Gastroesophageal sphincter (tissue), 4 donors: ENCODE data around the gene DMD. TPM values are rescaled to one million over a fixed set of nuclear protein-coding genes. Genes with fewer than 3 reads are reported as not detected.

ENCODE experiments used
- ATAC-seq: fragments of 150-250 bp; one replicate; pipeline ENCODE4 v1.9.1; 2016; ENCODE audit warnings: mild to moderate bottlenecking, moderate library complexity
- H3K27ac ChIP-seq, 4 donors: fragments of 200-600 bp; sonication (generic) in 3 of 4; 1 replicate in 3 of 4; 2 replicates in 1 of 4; pipeline ENCODE4 v1.5.1; 2016 to 2019
- H3K27me3 ChIP-seq: fragments of 200-600 bp; sonication (generic); one replicate; pipeline ENCODE4 v1.5.1; 2019
- H3K36me3 ChIP-seq, 2 donors: fragments of 200-600 bp; sonication (generic); one replicate each; pipeline ENCODE4 v1.5.1; 2019; ENCODE audit warnings: control low read depth in 1 of 2
- H3K4me1 ChIP-seq, 3 donors: fragments of 200-600 bp; sonication (generic); 1 replicate in 2 of 3; 2 replicates in 1 of 3; pipeline ENCODE4 v1.5.1; 2016 to 2019; ENCODE audit warnings: control low read depth in 2 of 3
- H3K4me3 ChIP-seq, 2 donors: fragments of 200-600 bp; sonication (generic); one replicate each; pipeline ENCODE4 v1.5.1; 2019; ENCODE audit warnings: mild to moderate bottlenecking in 1 of 2, moderate library complexity in 1 of 2
- H3K9me3 ChIP-seq, 3 donors: fragments of 200-600 bp; sonication (generic); one replicate each; pipeline ENCODE4 v1.5.1; 2017 to 2019; ENCODE audit warnings: control low read depth in 2 of 3
- EP300 ChIP-seq: sonication (generic); formaldehyde crosslinking; IDR thresholded peaks from one replicate; pipeline ENCODE4 v1.6.1; 2017; ENCODE audit warnings: antibody characterized with exemption, mild to moderate bottlenecking
- POLR2A ChIP-seq, 2 donors: fragments of 450-650 bp; IDR thresholded peaks; one replicate each; pipeline ENCODE4 v1.6.1; 2017; ENCODE audit warnings: antibody characterized with exemption in 2 of 2, mild to moderate bottlenecking in 2 of 2, moderate library complexity in 1 of 2
- POLR2AphosphoS5 ChIP-seq: sonication (generic); formaldehyde crosslinking; IDR thresholded peaks from one replicate; pipeline ENCODE4 v1.6.1; 2017; ENCODE audit warnings: antibody characterized with exemption
- WGBS, 2 donors: methylation state at CpG; one replicate each; pipeline ENCODE4 v1.1.5; 2018; ENCODE audit warnings: low coverage in 1 of 2; 5-methylcytosine and 5-hydroxymethylcytosine counted together
- total RNA-seq, 4 donors: library from RNA; depleted of rRNA; stranded (reverse); fragments of >200 nt; gene quantifications; one replicate each; pipeline ENCODE4 v1.1.0, GENCODE V29; 2016
- TF ChIP-seq, protein P1 (sequence below), 4 experiments: fragments of 200-600 bp in 2 of 4; fragments of 450-650 bp in 2 of 4; sonication (generic) in 1 of 4; IDR thresholded peaks; one replicate each; pipeline ENCODE4 v1.5.1; 2017 to 2019; ENCODE audit warnings: antibody characterized with exemption in 4 of 4, mild to moderate bottlenecking in 2 of 4, moderate library complexity in 2 of 4

DMD gene
- total RNA-seq, 4 donors from 2014 or later, result 111 to 225 (median 183) TPM

DNA sequence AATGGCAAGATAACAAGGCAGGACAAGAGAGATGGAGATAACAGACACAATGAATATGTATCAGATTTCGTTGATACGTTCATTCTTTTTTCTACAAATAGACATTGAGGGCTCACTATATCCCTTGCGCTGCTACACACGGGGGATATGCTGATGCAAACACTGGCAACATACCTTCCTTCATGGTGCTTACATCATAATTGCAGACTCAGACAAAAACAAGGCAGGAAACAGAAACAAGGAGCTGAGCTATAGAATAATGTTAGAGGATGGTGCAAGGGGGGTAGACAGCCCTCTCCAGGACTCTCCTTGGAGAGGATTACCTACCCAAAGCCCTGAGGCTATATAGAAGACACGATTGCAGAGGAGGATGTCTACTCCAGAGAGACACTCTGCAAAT lies 1069.5 kb downstream of the DMD start:
- Histone ChIP-seq H3K9me3 (no peaks in the 10 kb centered on the region), H3K27me3 (no peaks in the 10 kb centered on the region), H3K27ac (no peak overlapping the region), H3K4me1 (no peaks in the 10 kb centered on the region), H3K36me3 (no peaks in the 10 kb centered on the region), H3K4me3 (no peak overlapping the region)
- ATAC-seq, result no peak
- TF ChIP-seq POLR2A (IDR thresholded peaks at IDR 0.05) (no peak), EP300 (no peak)
- WGBS, 2 donors, result 73 to 94% methylated on average over 2 to 3 of the region's 5 CpGs

DNA sequence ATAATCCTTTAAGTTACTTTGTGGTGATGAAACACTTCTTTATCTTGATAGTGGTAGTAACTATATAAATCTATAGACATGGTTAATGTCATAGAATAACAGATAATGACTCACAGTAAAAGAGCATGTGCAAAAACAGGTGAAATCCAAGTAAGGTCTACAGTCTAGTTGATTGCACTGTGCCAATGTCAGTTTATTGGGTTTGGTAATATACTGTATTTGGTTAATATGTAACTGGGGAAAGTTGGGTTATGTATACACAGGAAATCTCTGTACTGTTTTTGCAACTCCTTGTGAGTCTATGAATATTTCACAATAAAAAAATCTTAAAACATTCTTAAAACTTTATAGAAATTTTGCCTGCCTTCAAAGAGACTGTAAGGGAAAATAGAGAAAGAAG lies 1071.9 kb downstream of the DMD start:
- TF ChIP-seq, protein P1, sequence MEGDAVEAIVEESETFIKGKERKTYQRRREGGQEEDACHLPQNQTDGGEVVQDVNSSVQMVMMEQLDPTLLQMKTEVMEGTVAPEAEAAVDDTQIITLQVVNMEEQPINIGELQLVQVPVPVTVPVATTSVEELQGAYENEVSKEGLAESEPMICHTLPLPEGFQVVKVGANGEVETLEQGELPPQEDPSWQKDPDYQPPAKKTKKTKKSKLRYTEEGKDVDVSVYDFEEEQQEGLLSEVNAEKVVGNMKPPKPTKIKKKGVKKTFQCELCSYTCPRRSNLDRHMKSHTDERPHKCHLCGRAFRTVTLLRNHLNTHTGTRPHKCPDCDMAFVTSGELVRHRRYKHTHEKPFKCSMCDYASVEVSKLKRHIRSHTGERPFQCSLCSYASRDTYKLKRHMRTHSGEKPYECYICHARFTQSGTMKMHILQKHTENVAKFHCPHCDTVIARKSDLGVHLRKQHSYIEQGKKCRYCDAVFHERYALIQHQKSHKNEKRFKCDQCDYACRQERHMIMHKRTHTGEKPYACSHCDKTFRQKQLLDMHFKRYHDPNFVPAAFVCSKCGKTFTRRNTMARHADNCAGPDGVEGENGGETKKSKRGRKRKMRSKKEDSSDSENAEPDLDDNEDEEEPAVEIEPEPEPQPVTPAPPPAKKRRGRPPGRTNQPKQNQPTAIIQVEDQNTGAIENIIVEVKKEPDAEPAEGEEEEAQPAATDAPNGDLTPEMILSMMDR (IDR thresholded peaks at IDR 0.05), result no peak
- TF ChIP-seq POLR2AphosphoS5 (no peak), POLR2A (IDR thresholded peaks at IDR 0.05) (no peak), EP300 (no peak)
- no peaks in the 10 kb centered on the region for H3K9me3 ChIP-seq
- H3K27me3 ChIP-seq, result no peaks in the 10 kb centered on the region
- ATAC-seq, result no peak
- no peak overlapping the region for H3K27ac ChIP-seq
- no peaks in the 10 kb centered on the region for H3K4me1 ChIP-seq
- H3K4me3 ChIP-seq, result no peak overlapping the region
- H3K36me3 ChIP-seq, result no peaks in the 10 kb centered on the region

DNA sequence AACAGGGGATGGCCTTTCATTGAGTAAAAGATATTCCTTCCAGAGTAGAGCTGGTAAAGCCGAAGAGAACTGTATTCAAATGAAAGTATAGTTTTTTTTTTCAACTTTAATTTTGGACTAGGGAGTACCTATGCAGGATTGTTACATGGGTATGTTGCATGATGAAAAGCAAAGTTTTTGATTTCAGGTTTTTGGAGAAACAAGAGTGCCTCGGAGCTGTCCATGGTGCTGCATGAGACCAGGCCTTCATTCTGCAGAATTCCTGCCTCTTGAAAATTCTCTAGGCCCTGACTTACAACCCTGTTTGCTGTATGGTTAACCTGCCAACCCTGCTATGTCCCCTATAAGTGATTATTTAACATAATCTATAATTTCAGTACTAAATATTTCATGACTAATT lies 1073.8 kb downstream of the DMD start:
- ATAC-seq, result no peak
- Histone ChIP-seq H3K4me3 (no peak overlapping the region), H3K27ac (no peak overlapping the region), H3K36me3 (no peaks in the 10 kb centered on the region), H3K4me1 (no peaks in the 10 kb centered on the region), H3K9me3 (no peaks in the 10 kb centered on the region), H3K27me3 (no peaks in the 10 kb centered on the region)
- WGBS, 2 donors, result 43 to 49% methylated on average over 2 of the region's 2 CpGs
- TF ChIP-seq POLR2AphosphoS5, result no peak

GRCh38 chrX:32126997-32127396 lies 1084.4 kb downstream of the DMD start:
- WGBS, 2 donors, result 11 to 45% methylated on average over 1 of the region's 1 CpG
- no peak overlapping the region for H3K4me3 ChIP-seq
- H3K27me3 ChIP-seq, result no peaks in the 10 kb centered on the region
- no peaks in the 10 kb centered on the region for H3K36me3 ChIP-seq
- ATAC-seq, result no peak
- H3K27ac ChIP-seq, result no peak overlapping the region
- H3K4me1 ChIP-seq, result no peaks in the 10 kb centered on the region
- no peak for TF ChIP-seq POLR2A (IDR thresholded peaks at IDR 0.05)
- no peak for TF ChIP-seq EP300
- TF ChIP-seq, protein P1 (IDR thresholded peaks at IDR 0.05), result no peak
- no peaks in the 10 kb centered on the region for H3K9me3 ChIP-seq

GRCh38 chrX:32118832-32119231 lies 1092.5 kb downstream of the DMD start:
- H3K27ac ChIP-seq, result no peak overlapping the region
- WGBS, 2 donors, result 70% methylated on average over 2 of the region's 8 CpGs; no CpG with 5 or more reads in 1 of the 2 donors
- H3K4me3 ChIP-seq, result no peak overlapping the region
- TF ChIP-seq EP300 (no peak), POLR2A (IDR thresholded peaks at IDR 0.05) (no peak), POLR2AphosphoS5 (no peak)
- TF ChIP-seq, protein P1 (IDR thresholded peaks at IDR 0.05), result no peak
- no peaks in the 10 kb centered on the region for H3K9me3 ChIP-seq
- H3K4me1 ChIP-seq, result no peaks in the 10 kb centered on the region
- H3K27me3 ChIP-seq, result no peaks in the 10 kb centered on the region
- no peaks in the 10 kb centered on the region for H3K36me3 ChIP-seq
- ATAC-seq, result no peak

DNA sequence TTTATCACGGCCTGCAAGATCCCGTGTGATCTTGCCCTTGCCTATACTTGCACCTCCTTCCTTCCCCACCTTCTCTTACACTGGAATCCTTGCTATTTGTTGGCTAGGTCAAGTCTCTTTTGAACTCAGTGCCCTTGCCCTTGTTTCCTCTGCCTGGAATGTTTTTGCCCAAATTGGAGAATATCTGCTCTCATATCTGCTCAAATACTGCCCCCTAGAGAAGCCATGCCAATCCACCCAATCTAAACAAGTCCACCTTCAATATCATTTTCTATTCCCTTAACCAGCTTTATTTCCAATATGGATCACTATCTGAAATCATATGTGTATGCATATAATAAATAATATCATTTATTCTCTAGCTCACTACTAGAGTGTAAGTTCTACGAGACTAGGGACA lies 1095.3 kb downstream of the DMD start:
- Histone ChIP-seq H3K36me3 (no peaks in the 10 kb centered on the region), H3K27ac (no peak overlapping the region), H3K27me3 (no peaks in the 10 kb centered on the region), H3K9me3 (no peaks in the 10 kb centered on the region), H3K4me3 (no peak overlapping the region), H3K4me1 (no peaks in the 10 kb centered on the region)
- ATAC-seq, result no peak
- 68 to 73% methylated on average over 3 of the region's 3 CpGs for whole genome bisulfite sequencing, 2 donors
- no peak for TF ChIP-seq POLR2AphosphoS5
- no peak for TF ChIP-seq POLR2A (IDR thresholded peaks at IDR 0.05)
- TF ChIP-seq, protein P1 (IDR thresholded peaks at IDR 0.05), result no peak
